GM23338 (cell line): ENCODE measurements around the gene KCNT2.

Source experiments
- CTCF ChIP-seq, 2 experiments: fragments of 200-600 bp in 1 of 2; sonication (generic) in 1 of 2; conservative IDR thresholded peaks; 2 replicates each; pipeline versions ENCODE4 v1.5.1 to v1.6.1; 2016 to 2017; ENCODE audit warnings: antibody characterized with exemption in 2 of 2, low read depth in 2 of 2, mild to moderate bottlenecking in 2 of 2, moderate library complexity in 1 of 2
- REST ChIP-seq: IDR thresholded peaks from one replicate; pipeline ENCODE4 v1.6.1; 2018; ENCODE audit warnings: antibody characterized with exemption; ENCODE audit not compliant: unreplicated experiment
- ZNF462 ChIP-seq: fragments of 250-450 bp; sonication (Bioruptor Pico); IDR thresholded peaks from 2 replicates; pipeline ENCODE4 v1.5.0; 2020; ENCODE audit warnings: mild to moderate bottlenecking, moderate library complexity

GRCh38 chr1:196557797-196558196 lies 50.4 kb downstream of the KCNT2 start:
- TF ChIP-seq ZNF462 (CRISPR knock-in tag), result no peak
- no peak for TF ChIP-seq CTCF (conservative IDR thresholded peaks at IDR 0.05; ENCODE audit: low read depth in 2 of 2)
- TF ChIP-seq REST, result no peak
